Measurements from ENCODE around the gene HLA-DOA.

The HLA-DOA gene

GRCh38 chr6:32983964-32984621, 25.3 kb downstream of the HLA-DOA start:
- DNase-seq (ENCODE audit: low read depth), result no peak
- H3K4me3 ChIP-seq (ENCODE audit: low read length), result no peak overlapping the region
- TF ChIP-seq CTCF (conservative IDR thresholded peaks at IDR 0.05; ENCODE audit: low read depth, low read length), result no peak

GRCh38 chr6:32983493-32983848, 25.9 kb downstream of the HLA-DOA start:
- no peak overlapping the region for H3K4me3 ChIP-seq (ENCODE audit: low read length)
- DNase-seq (ENCODE audit: low read depth), result no peak
- TF ChIP-seq CTCF (conservative IDR thresholded peaks at IDR 0.05; ENCODE audit: low read depth, low read length), result no peak

- H3K4me3 ChIP-seq (ENCODE audit: low read length), result no peak overlapping the region
- no peak for DNase-seq (ENCODE audit: low read depth)
These were observed 26.5 kb downstream of the HLA-DOA start for GRCh38 chr6:32982702-32983492.

GRCh38 chr6:32982084-32982701, 27.2 kb downstream of the HLA-DOA start:
- H3K4me3 ChIP-seq (ENCODE audit: low read length), result no peak overlapping the region
- TF ChIP-seq CTCF (conservative IDR thresholded peaks at IDR 0.05; ENCODE audit: low read depth, low read length), result no peak
- no peak for DNase-seq (ENCODE audit: low read depth)

More at GRCh38 chr6:32982702-32983492, 26.5 kb downstream of the HLA-DOA start:
- no peak for TF ChIP-seq CTCF (conservative IDR thresholded peaks at IDR 0.05; ENCODE audit: low read depth, low read length)

- TF ChIP-seq CTCF (conservative IDR thresholded peaks at IDR 0.05; ENCODE audit: low read depth, low read length), result no peak
- DNase-seq (ENCODE audit: low read depth), result no peak
- no peak overlapping the region for H3K4me3 ChIP-seq (ENCODE audit: low read length)
These were observed 28.8 kb downstream of the HLA-DOA start for GRCh38 chr6:32980488-32981038.

- no peak for TF ChIP-seq CTCF (conservative IDR thresholded peaks at IDR 0.05; ENCODE audit: low read depth, low read length)
- H3K4me3 ChIP-seq (ENCODE audit: low read length), result no peak overlapping the region
- DNase-seq (ENCODE audit: low read depth), result no peak
These were observed 29.5 kb downstream of the HLA-DOA start for GRCh38 chr6:32979720-32980487.
